Spleen (tissue), 11 donors: ENCODE results near the gene TMEM135. TPM values are rescaled to one million over a fixed set of nuclear protein-coding genes. Genes with fewer than 3 reads are reported as not detected.

Experiments
- DNase-seq: peaks from one replicate; pipeline ENCODE4 v3.0.0-alpha.2; 2020
- H3K27ac ChIP-seq, 8 donors: fragments of 200-600 bp; sonication (generic) in 7 of 8; 1 replicate in 4 of 8; 2 replicates in 4 of 8; pipeline versions ENCODE4 v1.5.0 to v1.8.0; 2016 to 2021; ENCODE audit warnings: inconsistent platforms in 4 of 8, mild to moderate bottlenecking in 4 of 8, moderate library complexity in 1 of 8
- H3K27me3 ChIP-seq, 7 donors: fragments of 200-600 bp; sonication (generic) in 6 of 7; replicated peaks in 1 of 7; 1 replicate in 4 of 7; 2 replicates in 3 of 7; pipeline versions ENCODE4 v1.5.0 to v1.8.0; 2016 to 2021; ENCODE audit warnings: inconsistent platforms in 3 of 7, mild to moderate bottlenecking in 1 of 7
- H3K36me3 ChIP-seq, 6 donors: fragments of 200-600 bp; sonication (generic) in 5 of 6; 1 replicate in 4 of 6; 2 replicates in 2 of 6; pipeline versions ENCODE4 v1.5.0 to v1.8.0; 2016 to 2021; ENCODE audit warnings: inconsistent platforms in 2 of 6
- H3K4me1 ChIP-seq, 6 donors: fragments of 200-600 bp; sonication (generic) in 5 of 6; 1 replicate in 3 of 6; 2 replicates in 3 of 6; pipeline versions ENCODE4 v1.5.0 to v1.8.0; 2016 to 2021; ENCODE audit warnings: inconsistent platforms in 3 of 6
- H3K4me3 ChIP-seq, 8 donors: fragments of 200-600 bp; sonication (generic) in 7 of 8; 1 replicate in 4 of 8; 2 replicates in 4 of 8; pipeline versions ENCODE4 v1.5.0 to v1.8.0; 2016 to 2021; ENCODE audit warnings: inconsistent platforms in 4 of 8, mild to moderate bottlenecking in 4 of 8, moderate library complexity in 2 of 8
- H3K9me3 ChIP-seq, 8 donors: fragments of 200-600 bp; sonication (generic) in 7 of 8; 1 replicate in 4 of 8; 2 replicates in 4 of 8; pipeline versions ENCODE4 v1.5.0 to v1.8.0; 2016 to 2021; ENCODE audit warnings: inconsistent platforms in 4 of 8
- POLR2A ChIP-seq, 3 donors: fragments of 450-650 bp; IDR thresholded peaks; one replicate each; pipeline ENCODE4 v1.5.1; 2017; ENCODE audit warnings: antibody characterized with exemption in 3 of 3, mild to moderate bottlenecking in 1 of 3
- POLR2AphosphoS5 ChIP-seq, 3 donors: sonication (generic); formaldehyde crosslinking; IDR thresholded peaks; one replicate each; pipeline ENCODE4 v1.5.1; 2017; ENCODE audit warnings: antibody characterized with exemption in 3 of 3
- WGBS, 5 donors: extraction: QIAGEN DNeasy Blood & Tissue Kit in 3 of 5; methylation state at CpG; one replicate each; pipeline versions ENCODE4 v1.1.5 to v1.1.7; 2013 to 2018; 5-methylcytosine and 5-hydroxymethylcytosine counted together
- intact Hi-C: fragments of 100-400 bp; cut with DNase I; formaldehyde crosslinking; loops from one replicate; pipeline ENCODE4 v1.15.0; 2023; ENCODE audit warnings: low total_unique reads
- polyA plus RNA-seq, 3 donors: library from polyadenylated mRNA; stranded (reverse); fragments of 200-250 nt; gene quantifications; one replicate each; pipeline ENCODE4 v1.2.1, GENCODE V29; 2013
- total RNA-seq, 7 donors: library from RNA; depleted of rRNA in 3 of 7; stranded (reverse); fragments of >200 nt in 3 of 7; fragmentation: NEBNext Ultra II Directional in 4 of 7; extraction: Animal tissue kit (Norgen Biotek cat#: 25700) in 4 of 7; gene quantifications; one replicate each; pipeline versions ENCODE4 v1.1.0 to v1.2.1, GENCODE V29; 2016 to 2021
- TF ChIP-seq, protein P1 (sequence below), 11 experiments: fragments of 200-600 bp in 7 of 11; fragments of 450-650 bp in 4 of 11; sonication (generic) in 4 of 11; IDR thresholded peaks in 8 of 11; conservative IDR thresholded peaks in 3 of 11; 1 replicate in 7 of 11; 2 replicates in 4 of 11; pipeline versions ENCODE4 v1.4.0 to v1.8.0; 2016 to 2021; ENCODE audit warnings: antibody characterized with exemption in 11 of 11, inconsistent platforms in 4 of 11, mild to moderate bottlenecking in 1 of 11
- donor health status: healthy with polysubstance abuse.
- donor health status: DM: no; HTN: no; CAD: no; lungs with moderate emphysema.
- donor health status: DM: no; HTN: no; CAD: no.
- donor health status: Bipolar disorder and iron deficiency.
- donor health status: healthy.
- donor health status: DM: no; HTN: no; CAD: no.
- donor health status: DM: yes; HTN: yes; CAD: no.

The TMEM135 gene
- total and polyA plus RNA-seq, 10 donors: 3.5 to 31.7 (median 20.7) TPM

DNA sequence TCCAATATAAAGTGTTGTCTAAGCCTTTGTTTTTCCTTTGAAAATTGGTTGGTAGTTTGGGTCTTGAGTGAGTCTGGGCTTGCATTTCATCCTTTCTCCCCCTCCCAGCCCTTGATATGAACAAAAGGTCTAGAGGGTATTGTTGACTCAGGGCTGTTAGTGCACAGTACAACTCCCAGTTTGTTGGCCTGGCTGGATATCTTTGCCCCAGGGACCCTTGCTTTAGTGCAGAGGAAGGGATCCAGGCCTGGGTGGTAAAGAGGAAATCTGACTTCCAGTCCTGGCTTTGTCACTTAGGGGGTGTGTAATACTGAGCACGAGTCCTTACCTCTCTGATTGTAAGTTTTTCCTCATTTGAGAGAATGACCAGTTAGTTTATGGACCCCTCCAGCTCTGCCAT, 330.4 kb downstream of the TMEM135 start:
- Histone ChIP-seq H3K9me3 (no peaks in the 10 kb centered on the region), H3K27ac (peak overlapping the region in 7 of 8 donors; percentile 3 to 72 (median 65)), H3K4me1 (peaks cover 0 to 32% (median 1%) of the 10 kb centered on the region in 6 donors), H3K4me3 (no peak overlapping the region), H3K36me3 (no peaks in the 10 kb centered on the region), H3K27me3 (no peaks in the 10 kb centered on the region)
- 30 to 65% (median 50%) methylated on average over 1 of the region's 1 CpG for WGBS, 5 donors
- no peak for DNase-seq
- intact Hi-C loops: no loop called here
- TF ChIP-seq, protein P1, sequence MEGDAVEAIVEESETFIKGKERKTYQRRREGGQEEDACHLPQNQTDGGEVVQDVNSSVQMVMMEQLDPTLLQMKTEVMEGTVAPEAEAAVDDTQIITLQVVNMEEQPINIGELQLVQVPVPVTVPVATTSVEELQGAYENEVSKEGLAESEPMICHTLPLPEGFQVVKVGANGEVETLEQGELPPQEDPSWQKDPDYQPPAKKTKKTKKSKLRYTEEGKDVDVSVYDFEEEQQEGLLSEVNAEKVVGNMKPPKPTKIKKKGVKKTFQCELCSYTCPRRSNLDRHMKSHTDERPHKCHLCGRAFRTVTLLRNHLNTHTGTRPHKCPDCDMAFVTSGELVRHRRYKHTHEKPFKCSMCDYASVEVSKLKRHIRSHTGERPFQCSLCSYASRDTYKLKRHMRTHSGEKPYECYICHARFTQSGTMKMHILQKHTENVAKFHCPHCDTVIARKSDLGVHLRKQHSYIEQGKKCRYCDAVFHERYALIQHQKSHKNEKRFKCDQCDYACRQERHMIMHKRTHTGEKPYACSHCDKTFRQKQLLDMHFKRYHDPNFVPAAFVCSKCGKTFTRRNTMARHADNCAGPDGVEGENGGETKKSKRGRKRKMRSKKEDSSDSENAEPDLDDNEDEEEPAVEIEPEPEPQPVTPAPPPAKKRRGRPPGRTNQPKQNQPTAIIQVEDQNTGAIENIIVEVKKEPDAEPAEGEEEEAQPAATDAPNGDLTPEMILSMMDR (IDR thresholded peaks at IDR 0.05 in 8 of 11, conservative IDR thresholded peaks at IDR 0.05 in 3 of 11): no peak
- TF ChIP-seq POLR2AphosphoS5 (IDR thresholded peaks at IDR 0.05): no peak
- TF ChIP-seq POLR2A (IDR thresholded peaks at IDR 0.05): no peak

DNA sequence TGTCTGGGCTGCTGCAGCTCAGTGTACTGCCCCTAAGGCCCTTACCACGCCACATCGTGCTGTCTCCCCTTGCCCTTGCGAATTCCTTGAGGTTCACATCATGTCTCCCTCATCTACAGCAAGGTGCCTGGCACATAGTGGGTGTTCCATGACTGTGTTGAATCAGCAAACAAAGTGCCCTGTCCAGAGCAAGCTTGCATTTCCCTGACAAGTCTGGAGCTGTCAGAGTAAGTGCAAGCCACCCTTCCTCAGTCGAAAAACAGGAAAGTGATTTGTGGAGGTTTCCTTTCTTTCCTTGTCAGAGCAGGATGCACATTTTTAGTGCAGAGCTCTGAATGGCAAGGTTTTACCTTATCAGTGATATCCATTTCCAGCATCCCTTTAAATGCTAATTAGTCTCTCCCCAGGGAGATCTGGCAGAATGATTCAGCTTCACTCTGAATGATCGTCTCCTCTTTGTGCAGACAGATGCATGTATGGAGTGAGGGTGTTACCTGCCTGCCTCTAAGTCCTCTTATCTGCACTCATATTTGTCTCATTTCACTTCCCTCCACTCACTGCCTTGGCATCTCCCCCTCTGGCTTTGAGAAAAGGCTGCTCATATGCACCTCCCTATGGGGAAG, 331.2 kb downstream of the TMEM135 start:
- Histone ChIP-seq H3K27ac (peak overlapping the region in 7 of 8 donors; percentile 3 to 72 (median 65)), H3K4me1 (peaks cover 0 to 32% (median 1%) of the 10 kb centered on the region in 6 donors), H3K27me3 (no peaks in the 10 kb centered on the region), H3K36me3 (no peaks in the 10 kb centered on the region), H3K9me3 (no peaks in the 10 kb centered on the region), H3K4me3 (no peak overlapping the region)
- no peak for DNase-seq
- WGBS, 5 donors: 24 to 39% (median 28%) methylated on average over 5 of the region's 5 CpGs
- TF ChIP-seq POLR2AphosphoS5 (IDR thresholded peaks at IDR 0.05): peak in 1 of 3 donors; percentile 69
- TF ChIP-seq, protein P1 (IDR thresholded peaks at IDR 0.05 in 8 of 11, conservative IDR thresholded peaks at IDR 0.05 in 3 of 11): no peak
- no peak for TF ChIP-seq POLR2A (IDR thresholded peaks at IDR 0.05)
- intact Hi-C loops: no loop called here

DNA sequence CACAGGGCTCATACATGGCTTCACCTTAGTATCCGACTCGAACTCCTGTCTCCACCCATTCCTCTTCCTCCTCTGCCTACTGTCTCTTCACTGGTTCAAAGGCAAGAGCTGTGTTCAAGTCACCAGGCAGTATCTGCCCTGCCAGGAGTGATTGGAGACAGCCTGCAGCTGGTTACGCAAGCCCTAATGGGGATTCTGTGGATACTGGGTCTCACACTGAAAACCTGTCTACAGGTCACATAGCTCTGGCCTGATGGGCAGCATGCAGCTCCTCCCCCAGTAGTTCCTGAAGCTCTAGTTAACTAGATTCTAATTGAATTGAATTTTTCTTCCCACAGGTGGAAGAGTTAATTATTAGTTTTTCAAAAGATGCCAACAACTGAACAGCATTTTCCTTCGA, 332.2 kb downstream of the TMEM135 start:
- DNase-seq: no peak
- H3K9me3 ChIP-seq: no peaks in the 10 kb centered on the region
- peak overlapping the region in 3 of 8 donors; percentile 44 to 69 (median 65) for H3K27ac ChIP-seq
- intact Hi-C loops: no loop called here
- H3K27me3 ChIP-seq: no peaks in the 10 kb centered on the region
- no peak overlapping the region for H3K4me3 ChIP-seq
- peaks cover 0 to 32% (median 1%) of the 10 kb centered on the region in 6 donors for H3K4me1 ChIP-seq
- TF ChIP-seq, protein P1 (IDR thresholded peaks at IDR 0.05 in 8 of 11, conservative IDR thresholded peaks at IDR 0.05 in 3 of 11): no peak
- TF ChIP-seq POLR2AphosphoS5 (IDR thresholded peaks at IDR 0.05) (no peak), POLR2A (IDR thresholded peaks at IDR 0.05) (no peak)
- H3K36me3 ChIP-seq: no peaks in the 10 kb centered on the region
- WGBS, 5 donors: 65 to 81% (median 78%) methylated on average over 4 of the region's 4 CpGs

DNA sequence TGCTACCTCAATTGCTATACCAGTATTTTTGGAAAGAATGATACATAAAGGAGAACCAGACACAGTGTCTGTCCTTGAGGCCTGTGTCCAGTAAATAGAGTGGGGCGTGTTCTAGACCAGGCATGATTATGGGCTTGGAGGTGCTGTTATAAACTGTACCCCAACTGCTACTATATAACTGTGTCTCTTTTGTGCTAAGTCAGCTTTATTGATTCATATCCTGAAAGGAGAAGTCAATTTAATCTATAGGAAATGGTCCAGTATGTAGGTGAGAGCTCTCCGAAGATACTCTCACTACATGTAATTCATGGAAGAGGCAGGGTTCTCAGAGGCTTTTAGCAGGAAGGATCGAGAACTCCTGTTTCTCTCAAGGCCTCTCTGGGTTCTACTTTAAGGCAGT, 334.3 kb downstream of the TMEM135 start:
- no peak overlapping the region for H3K27ac ChIP-seq
- DNase-seq: no peak
- no peaks in the 10 kb centered on the region for H3K36me3 ChIP-seq
- intact Hi-C loops: no loop called here
- no peaks in the 10 kb centered on the region for H3K9me3 ChIP-seq
- peaks cover 0 to 19% (median under 1%) of the 10 kb centered on the region in 6 donors for H3K4me1 ChIP-seq
- no peak overlapping the region for H3K4me3 ChIP-seq
- TF ChIP-seq POLR2A (IDR thresholded peaks at IDR 0.05): no peak
- TF ChIP-seq, protein P1 (IDR thresholded peaks at IDR 0.05 in 8 of 11, conservative IDR thresholded peaks at IDR 0.05 in 3 of 11): no peak
- TF ChIP-seq POLR2AphosphoS5 (IDR thresholded peaks at IDR 0.05): no peak
- WGBS, 5 donors: 63 to 84% (median 82%) methylated on average over 3 of the region's 3 CpGs
- H3K27me3 ChIP-seq: no peaks in the 10 kb centered on the region
